HUES48 (cell line): ENCODE measurements around the gene SI.
"Not testable (repeated sequence)": the region's sequence is repeated elsewhere in the genome, so short reads cannot be mapped to it uniquely, and the experiment has no call there.

Experiments
- H3K27ac ChIP-seq: one replicate; pipeline ENCODE4 v1.7.0; 2013; ENCODE audit warnings: low read depth, low read length, inconsistent platforms
- H3K27me3 ChIP-seq: 2 replicates; pipeline ENCODE4 v1.6.1; 2013; ENCODE audit warnings: mild to moderate bottlenecking, low read length; ENCODE audit not compliant: control insufficient read depth, insufficient read depth
- H3K36me3 ChIP-seq: 2 replicates; pipeline ENCODE4 v1.6.1; 2013; ENCODE audit warnings: low read length; ENCODE audit not compliant: control insufficient read depth, insufficient read depth
- H3K4me1 ChIP-seq: 2 replicates; pipeline ENCODE4 v1.6.1; 2013; ENCODE audit warnings: mild to moderate bottlenecking, low read length; ENCODE audit not compliant: control insufficient read depth, insufficient read depth
- H3K4me3 ChIP-seq: 2 replicates; pipeline ENCODE4 v1.5.1; 2013; ENCODE audit warnings: mild to moderate bottlenecking, low read depth, low read length
- H3K9ac ChIP-seq: 2 replicates; pipeline ENCODE4 v1.6.1; 2013; ENCODE audit warnings: mild to moderate bottlenecking, low read depth, low read length, moderate library complexity
- H3K9me3 ChIP-seq: 2 replicates; pipeline ENCODE4 v1.6.1; 2013; ENCODE audit warnings: low read length; ENCODE audit not compliant: control insufficient read depth, insufficient read depth

The SI gene

DNA sequence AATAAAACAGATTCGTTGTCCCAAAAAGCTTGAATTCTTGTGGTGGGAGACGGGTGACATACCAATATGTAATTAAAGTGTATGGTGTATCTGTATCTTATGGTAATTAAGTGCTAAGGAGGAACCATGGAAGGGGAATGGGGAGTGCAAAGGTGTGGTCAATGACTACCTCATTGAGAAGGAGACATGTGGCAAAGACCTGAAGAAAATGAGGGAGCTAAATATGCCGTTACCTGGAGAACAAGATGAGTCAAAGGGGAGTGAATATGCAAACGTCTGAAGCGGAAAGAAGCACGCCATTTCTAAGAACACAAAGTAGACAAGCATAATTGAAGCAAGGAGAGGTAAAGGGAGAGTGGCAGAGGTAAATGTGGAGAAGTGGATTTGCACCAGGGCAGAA lies 115.7 kb downstream of the SI start:
- H3K27me3 ChIP-seq: no peaks in the 10 kb centered on the region
- no peaks in the 10 kb centered on the region for H3K9me3 ChIP-seq
- H3K4me3 ChIP-seq: no peak overlapping the region

GRCh38 chr3:164952966-164953365 lies 125.3 kb downstream of the SI start:
- Histone ChIP-seq H3K4me3 (no peak overlapping the region), H3K27ac (no peak overlapping the region), H3K4me1 (peaks cover 13% of the 10 kb centered on the region), H3K36me3 (no peaks in the 10 kb centered on the region), H3K9me3 (no peaks in the 10 kb centered on the region), H3K9ac (no peak overlapping the region), H3K27me3 (no peaks in the 10 kb centered on the region)

More for the DNA sequence above, 115.7 kb downstream of the SI start:
- H3K9ac ChIP-seq: no peak overlapping the region
- no peaks in the 10 kb centered on the region for H3K36me3 ChIP-seq
- no peaks in the 10 kb centered on the region for H3K4me1 ChIP-seq
- no peak overlapping the region for H3K27ac ChIP-seq

DNA sequence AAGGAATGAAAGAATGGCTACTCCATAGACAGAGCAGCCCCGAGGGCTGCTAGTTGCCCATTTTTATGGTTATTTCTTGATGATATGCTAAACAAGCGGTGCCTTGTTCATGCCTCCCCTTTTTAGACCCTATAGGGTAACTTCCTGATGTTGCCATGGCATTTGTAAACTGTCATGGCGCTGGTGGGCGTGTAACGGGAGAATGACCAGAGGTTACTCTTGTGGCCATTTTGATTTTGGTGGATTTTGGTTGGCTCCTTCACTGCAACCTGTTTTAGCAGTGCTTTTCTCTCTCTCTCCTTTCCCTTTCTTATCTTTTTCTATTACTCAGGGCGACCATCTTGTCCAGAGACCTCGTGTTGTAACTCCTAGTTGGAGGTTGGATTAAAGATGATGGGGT lies 126.9 kb downstream of the SI start:
- not testable (repeated sequence) for H3K4me3 ChIP-seq, H3K36me3 ChIP-seq, H3K27me3 ChIP-seq, H3K27ac ChIP-seq, H3K9me3 ChIP-seq, H3K9ac ChIP-seq
- peaks cover 13% of the 10 kb centered on the region for H3K4me1 ChIP-seq

- Histone ChIP-seq H3K27me3 (no peaks in the 10 kb centered on the region), H3K9me3 (peaks cover 2% of the 10 kb centered on the region; the same call in 1 of the 2 replicates), H3K36me3 (no peaks in the 10 kb centered on the region), H3K9ac (no peak overlapping the region), H3K4me3 (no peak overlapping the region), H3K27ac (no peak overlapping the region), H3K4me1 (peaks cover 16% of the 10 kb centered on the region)
Observed at GRCh38 chr3:164940745-164941144, 137.6 kb downstream of the SI start.

GRCh38 chr3:164929642-164930041 lies 148.7 kb downstream of the SI start:
- Histone ChIP-seq H3K4me1 (no peaks in the 10 kb centered on the region), H3K27ac (no peak overlapping the region), H3K9me3 (no peaks in the 10 kb centered on the region), H3K27me3 (no peaks in the 10 kb centered on the region), H3K9ac (no peak overlapping the region), H3K36me3 (no peaks in the 10 kb centered on the region), H3K4me3 (no peak overlapping the region)
